Immature natural killer cell (primary cell): Measurements from ENCODE around the gene ANO10. TPM values are rescaled to one million over a fixed set of nuclear protein-coding genes. Genes with fewer than 3 reads are reported as not detected.
"Not testable (repeated sequence)": the region's sequence is repeated elsewhere in the genome, so short reads cannot be mapped to it uniquely, and the experiment has no call there.

Experiments
- DNase-seq, 3 donors: peaks; one replicate each; pipeline ENCODE4 v3.0.0; 2022; ENCODE audit warnings: mixed read lengths in 1 of 3
- H3K27ac Mint-ChIP-seq, 6 donors: one replicate each; pipeline ENCODE4 v1.8.0; 2020; ENCODE audit warnings: mixed read lengths in 6 of 6, mild to moderate bottlenecking in 5 of 6, inconsistent platforms in 4 of 6, moderate library complexity in 3 of 6
- H3K27me3 Mint-ChIP-seq, 3 donors: one replicate each; pipeline ENCODE4 v1.8.0; 2020 to 2021; ENCODE audit warnings: low read depth in 3 of 3, mild to moderate bottlenecking in 3 of 3, mixed read lengths in 3 of 3, moderate library complexity in 3 of 3, inconsistent platforms in 1 of 3
- H3K36me3 Mint-ChIP-seq, 3 donors: one replicate each; pipeline ENCODE4 v1.8.0; 2020; ENCODE audit warnings: mixed read lengths in 3 of 3, inconsistent platforms in 2 of 3, mild to moderate bottlenecking in 2 of 3
- H3K4me1 Mint-ChIP-seq, 2 donors: one replicate each; pipeline ENCODE4 v1.8.0; 2020; ENCODE audit warnings: inconsistent platforms in 2 of 2, mild to moderate bottlenecking in 2 of 2, mixed read lengths in 2 of 2, moderate library complexity in 1 of 2
- H3K4me3 Mint-ChIP-seq, 5 donors: one replicate each; pipeline ENCODE4 v1.8.0; 2020; ENCODE audit warnings: mild to moderate bottlenecking in 5 of 5, mixed read lengths in 5 of 5, inconsistent platforms in 3 of 5, moderate library complexity in 3 of 5
- H3K9me3 Mint-ChIP-seq, 6 donors: one replicate each; pipeline ENCODE4 v1.8.0; 2020; ENCODE audit warnings: mild to moderate bottlenecking in 6 of 6, mixed read lengths in 6 of 6, inconsistent platforms in 4 of 6, moderate library complexity in 3 of 6
- polyA plus RNA-seq, 3 donors: library from polyadenylated mRNA; unstranded; fragments of 300-500 nt; fragmentation: Illumina TruSeq; gene quantifications; one replicate each; pipeline ENCODE4 v1.2.3, GENCODE V29; 2021

Gene ANO10
- polyA plus RNA-seq, 3 donors from 2014 or later: 8.7 to 9.9 (median 8.8) TPM

DNA sequence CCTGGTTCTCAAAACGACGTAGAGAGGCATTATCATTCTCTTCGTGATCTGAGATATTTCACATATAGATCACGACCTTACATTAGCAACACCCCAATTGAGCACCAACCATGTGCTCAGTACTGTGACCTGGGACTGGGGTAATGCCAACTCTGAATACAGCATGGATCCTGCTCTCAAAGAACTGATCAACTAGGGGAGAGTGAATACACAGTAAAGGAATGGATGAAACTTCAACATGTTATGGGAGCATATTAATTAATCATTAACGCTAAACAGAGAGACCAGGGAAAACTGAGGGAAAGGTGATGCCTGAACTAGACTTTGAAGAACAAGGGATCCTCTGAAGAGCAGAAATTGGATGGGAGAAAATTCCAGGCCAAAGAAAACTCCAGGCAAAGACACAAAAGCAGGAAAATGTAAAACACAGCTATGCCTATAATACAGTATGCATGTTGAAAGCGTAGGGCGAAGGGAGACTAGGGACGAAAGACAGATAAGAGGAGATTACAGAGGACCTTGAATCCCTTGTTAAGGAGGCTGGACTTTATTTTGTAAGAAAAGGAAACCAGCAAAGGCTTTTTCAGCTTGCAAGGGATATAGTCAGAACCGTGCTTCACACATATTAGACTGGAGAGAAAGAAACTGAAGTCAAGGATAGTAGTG is 105.7 kb downstream of the ANO10 start:
- no peak for DNase-seq
- H3K27ac Mint-ChIP-seq: no peak overlapping the region
- H3K36me3 Mint-ChIP-seq: peaks cover 22 to 32% (median 23%) of the 10 kb centered on the region in 3 donors
- peaks cover 17 to 29% (median 22%) of the 10 kb centered on the region in 6 donors for H3K9me3 Mint-ChIP-seq
- H3K4me1 Mint-ChIP-seq: no peaks in the 10 kb centered on the region
- no peak overlapping the region for H3K4me3 Mint-ChIP-seq
- peaks cover 0 to 3% (median 0%) of the 10 kb centered on the region in 3 donors for H3K27me3 Mint-ChIP-seq

DNA sequence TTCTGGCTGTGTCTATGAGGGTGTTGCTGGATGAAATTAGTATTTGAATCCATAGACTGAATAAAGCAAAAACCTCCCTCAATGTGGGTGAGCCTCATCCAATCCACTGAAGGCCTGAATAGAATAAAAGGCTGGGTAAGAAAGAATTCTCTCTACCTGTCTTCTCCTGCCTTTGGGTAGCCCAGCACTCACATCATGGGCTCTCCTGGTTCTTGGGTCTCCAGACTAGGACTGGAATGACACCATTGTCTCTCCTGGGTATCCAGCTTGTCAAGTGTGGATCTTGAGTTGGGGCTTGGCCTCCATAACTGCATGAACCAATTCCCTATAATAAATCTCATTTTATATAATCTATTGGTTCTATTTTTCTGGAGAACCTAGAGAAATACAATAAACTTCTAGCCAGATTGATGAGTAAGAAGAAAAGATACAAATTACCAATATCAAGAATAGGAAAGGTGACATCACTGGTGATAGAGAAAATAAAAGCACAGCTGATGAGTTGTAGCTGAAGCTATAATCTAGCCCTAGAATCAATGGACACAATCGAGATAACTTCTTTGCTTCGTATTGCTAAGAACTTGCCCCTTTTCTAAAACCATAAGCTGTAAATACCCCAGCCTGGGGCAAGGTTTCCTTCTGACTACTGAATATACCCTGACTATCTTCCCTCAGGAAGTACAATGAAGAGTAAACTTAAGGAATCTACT is 106.4 kb downstream of the ANO10 start:
- Mint-ChIP-seq H3K27ac (no peak overlapping the region), H3K36me3 (peaks cover 22 to 32% (median 23%) of the 10 kb centered on the region in 3 donors), H3K4me1 (no peaks in the 10 kb centered on the region), H3K4me3 (no peak overlapping the region), H3K9me3 (peaks cover 17 to 29% (median 22%) of the 10 kb centered on the region in 6 donors), H3K27me3 (peaks cover 0 to 3% (median 0%) of the 10 kb centered on the region in 3 donors)
- no peak for DNase-seq

DNA sequence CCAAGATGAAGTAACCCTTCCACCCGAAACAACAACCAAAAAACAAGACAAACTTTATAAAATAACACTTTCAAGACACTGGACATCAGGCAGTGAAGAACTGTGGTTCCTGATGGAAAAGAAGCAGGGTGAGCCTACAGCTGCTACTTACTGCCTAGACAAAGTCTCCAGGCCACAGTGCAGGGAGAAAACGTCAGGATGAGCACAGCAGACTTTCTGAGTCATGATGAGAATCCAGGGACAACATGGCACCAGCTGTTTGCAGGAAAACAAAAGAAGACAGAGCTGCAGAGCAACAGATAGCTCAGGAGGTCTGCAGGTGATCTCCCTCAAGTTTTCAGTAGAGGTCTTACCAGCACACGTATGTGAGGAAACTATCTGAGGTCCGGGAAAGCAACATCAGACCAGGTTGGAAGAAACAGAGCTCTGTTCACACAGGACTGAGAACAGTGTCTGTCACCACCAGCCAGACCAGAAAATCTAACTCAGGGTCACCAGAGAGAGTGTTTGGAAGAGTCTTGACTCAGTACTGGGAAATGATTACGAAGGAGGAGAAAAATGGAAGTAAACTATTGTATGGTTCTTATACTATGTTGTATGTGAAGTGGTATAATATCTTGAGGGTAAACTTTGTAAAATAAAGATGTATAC is 108.9 kb downstream of the ANO10 start:
- Mint-ChIP-seq H3K4me1 (no peaks in the 10 kb centered on the region), H3K9me3 (peaks cover under 1 to 5% (median 2%) of the 10 kb centered on the region in 6 donors), H3K4me3 (no peak overlapping the region), H3K27ac (no peak overlapping the region), H3K27me3 (peaks cover 0 to 2% (median 0%) of the 10 kb centered on the region in 3 donors), H3K36me3 (peaks cover 5 to 10% (median 9%) of the 10 kb centered on the region in 3 donors)
- no peak for DNase-seq

DNA sequence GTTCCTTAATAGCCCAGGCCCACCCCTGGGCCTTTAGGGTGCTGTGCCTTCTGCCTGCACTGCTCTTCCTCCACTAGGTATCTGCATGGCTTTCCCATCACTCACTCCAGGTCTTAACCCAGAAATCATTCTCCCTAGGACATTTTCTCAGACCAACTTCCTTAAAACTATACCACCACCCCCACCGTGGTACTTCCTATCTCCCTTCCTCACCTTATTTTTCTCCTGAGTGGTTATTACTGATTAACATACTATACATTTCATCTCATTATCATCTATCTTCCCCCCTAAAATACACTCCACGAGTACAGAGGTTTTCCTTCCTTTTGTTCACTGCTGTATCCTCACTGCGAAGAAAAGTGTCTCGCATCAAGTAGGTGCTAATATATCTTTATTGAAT is 115.2 kb downstream of the ANO10 start:
- H3K4me3 Mint-ChIP-seq: no peak overlapping the region
- H3K9me3 Mint-ChIP-seq: no peaks in the 10 kb centered on the region
- no peak for DNase-seq
- H3K4me1 Mint-ChIP-seq: peaks cover 17 to 18% of the 10 kb centered on the region in 2 donors
- H3K27ac Mint-ChIP-seq: peak overlapping the region in 3 of 6 donors; percentile 1 to 14 (median 7)
- peaks cover 0 to 2% (median 0%) of the 10 kb centered on the region in 3 donors for H3K27me3 Mint-ChIP-seq
- H3K36me3 Mint-ChIP-seq: no peaks in the 10 kb centered on the region

DNA sequence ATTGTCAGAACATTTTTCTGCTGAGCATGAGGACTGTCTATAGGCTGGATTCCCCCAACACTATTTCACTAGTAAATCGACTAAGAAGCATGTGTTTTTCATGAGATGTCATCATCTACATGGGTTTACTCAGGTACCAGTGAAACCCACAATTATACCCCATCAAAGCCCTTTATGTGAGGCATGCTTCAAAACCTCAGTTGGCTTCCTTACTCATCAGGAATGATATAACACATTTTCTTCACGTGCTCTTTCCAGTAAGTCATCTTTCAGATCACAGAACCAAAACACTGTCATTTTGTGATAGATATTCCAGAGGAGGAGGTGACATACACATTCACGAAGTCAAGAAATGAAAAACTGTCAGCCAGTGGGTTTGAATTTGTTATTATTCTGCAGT is 116.5 kb downstream of the ANO10 start:
- H3K27me3 Mint-ChIP-seq: peaks cover 0 to 2% (median 0%) of the 10 kb centered on the region in 3 donors
- H3K9me3 Mint-ChIP-seq: no peaks in the 10 kb centered on the region
- H3K4me1 Mint-ChIP-seq: peaks cover 30 to 31% of the 10 kb centered on the region in 2 donors
- no peak overlapping the region for H3K27ac Mint-ChIP-seq
- H3K4me3 Mint-ChIP-seq: no peak overlapping the region
- no peaks in the 10 kb centered on the region for H3K36me3 Mint-ChIP-seq
- DNase-seq: no peak

DNA sequence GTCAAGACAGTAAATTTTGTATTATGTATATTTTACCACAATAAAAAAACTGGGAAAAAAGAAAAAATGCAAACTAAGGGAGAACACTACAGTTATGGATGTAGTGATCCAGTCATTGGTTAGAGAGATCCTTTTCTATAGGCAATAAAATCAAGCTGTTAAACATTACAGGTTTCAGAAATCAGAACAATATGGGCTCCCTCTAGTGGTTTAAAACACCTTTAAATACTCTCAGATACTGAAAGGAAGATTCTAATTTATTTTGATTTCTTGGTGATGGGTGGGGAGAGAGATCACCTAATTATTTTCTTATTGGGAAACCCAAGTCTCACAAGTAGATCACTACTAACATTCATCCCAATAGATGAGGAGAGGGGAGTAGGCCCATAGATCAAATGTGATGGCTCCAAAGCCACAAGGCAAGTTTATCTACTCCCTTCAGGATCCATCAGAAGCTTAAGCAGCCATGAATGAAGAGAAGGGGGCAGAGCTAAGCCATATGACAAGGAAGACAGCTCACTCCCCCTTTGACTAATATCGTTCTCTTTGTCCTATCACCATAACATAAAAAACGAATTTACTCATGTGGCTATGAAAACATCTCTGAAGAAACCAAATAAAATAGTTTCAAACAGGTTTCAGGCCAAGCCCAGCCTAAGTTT is 118.6 kb downstream of the ANO10 start:
- no peaks in the 10 kb centered on the region for H3K36me3 Mint-ChIP-seq
- peaks cover 46 to 47% of the 10 kb centered on the region in 2 donors for H3K4me1 Mint-ChIP-seq
- DNase-seq: peak; percentile 44 to 62 (median 56)

DNA sequence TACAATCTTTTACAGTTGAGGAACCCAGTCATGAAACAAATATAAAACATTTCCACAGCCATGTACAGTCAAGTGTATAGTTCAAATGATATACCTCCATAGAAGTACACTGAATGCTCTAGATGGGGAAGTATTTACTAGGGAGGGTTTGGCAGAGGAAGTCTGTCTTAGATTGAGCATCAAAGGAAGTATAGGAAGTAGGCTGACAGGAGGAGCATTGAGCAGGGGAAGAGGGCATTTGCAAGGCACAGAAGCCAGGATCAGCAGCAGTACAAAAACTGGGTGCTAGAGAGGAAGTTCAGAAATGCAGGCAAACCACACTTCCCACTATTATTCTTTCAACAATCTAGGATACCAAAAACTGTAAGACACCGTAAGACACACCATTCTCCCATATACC is 122.6 kb downstream of the ANO10 start:
- Mint-ChIP-seq H3K9me3 (no peaks in the 10 kb centered on the region), H3K36me3 (peaks cover 0 to 4% (median 0%) of the 10 kb centered on the region in 3 donors), H3K4me3 (peak overlapping the region in 2 of 5 donors; percentile 10 to 36), H3K27ac (peak overlapping the region; percentile 17 to 87 (median 64)), H3K4me1 (peaks cover 46 to 49% of the 10 kb centered on the region in 2 donors), H3K27me3 (no peaks in the 10 kb centered on the region)
- DNase-seq: no peak

More for the DNA sequence above, 118.6 kb downstream of the ANO10 start:
- Mint-ChIP-seq H3K4me3 (no peak overlapping the region), H3K27me3 (no peaks in the 10 kb centered on the region), H3K27ac (peak overlapping the region; percentile 39 to 93 (median 84)), H3K9me3 (no peaks in the 10 kb centered on the region)

DNA sequence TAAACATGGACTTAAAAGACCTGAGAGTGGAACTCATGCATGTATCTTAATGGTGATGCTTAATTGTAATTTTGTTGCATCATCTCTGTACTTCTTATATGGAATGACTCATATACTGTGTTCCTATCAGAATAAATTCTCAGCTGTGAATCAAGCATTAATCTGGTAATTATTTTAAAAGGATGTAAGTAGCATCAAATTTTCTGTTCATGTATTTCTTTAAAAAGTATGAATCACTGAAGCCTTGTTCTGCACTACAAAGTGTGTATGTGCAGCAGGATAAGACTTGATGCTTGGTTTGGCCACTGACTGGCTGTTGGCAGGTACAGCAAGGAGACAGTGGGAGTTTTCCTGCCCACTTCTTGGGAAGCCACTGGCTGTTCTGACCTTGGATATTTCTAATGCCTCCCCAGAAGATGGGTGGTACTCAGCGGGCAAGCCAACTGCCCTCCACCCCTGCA is 123.9 kb downstream of the ANO10 start:
- no peaks in the 10 kb centered on the region for H3K9me3 Mint-ChIP-seq
- DNase-seq: no peak
- H3K36me3 Mint-ChIP-seq: peaks cover 0 to 4% (median 0%) of the 10 kb centered on the region in 3 donors
- peak overlapping the region in 3 of 6 donors; percentile 27 to 73 (median 49) for H3K27ac Mint-ChIP-seq
- H3K4me1 Mint-ChIP-seq: peaks cover 41 to 45% of the 10 kb centered on the region in 2 donors
- H3K4me3 Mint-ChIP-seq: no peak overlapping the region
- peaks cover 0 to 2% (median 0%) of the 10 kb centered on the region in 3 donors for H3K27me3 Mint-ChIP-seq

DNA sequence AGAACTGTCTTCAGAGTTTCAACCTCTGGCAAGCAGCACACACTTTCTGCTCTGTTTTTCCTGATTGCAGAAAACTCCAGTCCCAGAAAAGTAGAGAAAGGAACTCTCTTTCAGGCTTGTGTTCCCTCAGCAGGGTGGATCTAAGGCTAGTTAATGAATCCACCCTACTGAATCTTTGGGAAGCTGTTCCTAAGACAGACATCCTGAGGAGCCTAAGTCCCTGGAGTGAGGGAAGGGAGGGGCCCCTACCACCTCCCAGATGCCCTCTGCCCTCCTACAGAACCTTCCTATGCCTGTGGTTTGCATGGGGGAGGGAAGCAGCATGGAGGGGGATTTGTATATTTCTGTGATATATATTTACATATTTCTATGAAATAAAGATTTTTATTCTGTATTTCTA is 124.4 kb downstream of the ANO10 start:
- Mint-ChIP-seq H3K27me3 (peaks cover 0 to 2% (median under 1%) of the 10 kb centered on the region in 3 donors), H3K4me3 (no peak overlapping the region), H3K4me1 (peaks cover 36 to 40% of the 10 kb centered on the region in 2 donors), H3K9me3 (no peaks in the 10 kb centered on the region), H3K27ac (peak overlapping the region in 3 of 6 donors; percentile 31 to 84 (median 67)), H3K36me3 (peaks cover 0 to 4% (median 0%) of the 10 kb centered on the region in 3 donors)
- DNase-seq: no peak

DNA sequence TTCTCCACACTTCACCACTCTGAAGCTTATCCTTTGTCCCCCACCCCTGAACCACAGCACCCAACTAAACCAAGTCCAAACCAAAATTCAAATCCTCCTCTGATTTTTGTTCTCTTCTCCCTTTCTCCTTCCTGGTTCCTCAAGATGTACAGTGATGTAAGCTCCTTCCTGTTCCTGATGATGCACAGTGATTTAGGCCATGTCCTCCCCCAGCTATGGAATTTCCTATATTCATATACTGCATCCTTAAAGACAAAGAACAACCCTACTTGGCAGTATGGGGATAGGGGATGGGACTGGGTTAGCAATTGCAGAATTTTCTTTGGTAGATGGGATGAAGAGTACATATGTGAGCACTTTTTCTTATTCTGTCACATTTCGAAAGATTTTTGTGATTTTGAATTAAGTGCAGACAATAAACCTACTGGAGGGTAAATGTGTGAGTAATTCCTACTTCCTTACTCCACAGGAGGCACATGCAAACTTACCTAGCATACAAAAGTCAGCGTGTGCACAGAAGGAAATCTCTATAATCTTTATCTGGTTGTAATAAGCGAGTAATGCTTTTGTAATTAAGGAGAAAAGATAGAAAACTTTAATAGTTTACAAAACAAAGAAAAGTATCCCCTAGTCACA is 125.0 kb downstream of the ANO10 start:
- H3K4me3 Mint-ChIP-seq: no peak overlapping the region
- DNase-seq: no peak
- H3K27ac Mint-ChIP-seq: peak overlapping the region in 4 of 6 donors; percentile 19 to 84 (median 50)
- peaks cover 0 to 10% (median under 1%) of the 10 kb centered on the region in 3 donors for H3K36me3 Mint-ChIP-seq
- H3K27me3 Mint-ChIP-seq: peaks cover 0 to 2% (median 2%) of the 10 kb centered on the region in 3 donors
- peaks cover 34 to 35% of the 10 kb centered on the region in 2 donors for H3K4me1 Mint-ChIP-seq
- peaks cover 0 to 3% (median 0%) of the 10 kb centered on the region in 6 donors for H3K9me3 Mint-ChIP-seq

DNA sequence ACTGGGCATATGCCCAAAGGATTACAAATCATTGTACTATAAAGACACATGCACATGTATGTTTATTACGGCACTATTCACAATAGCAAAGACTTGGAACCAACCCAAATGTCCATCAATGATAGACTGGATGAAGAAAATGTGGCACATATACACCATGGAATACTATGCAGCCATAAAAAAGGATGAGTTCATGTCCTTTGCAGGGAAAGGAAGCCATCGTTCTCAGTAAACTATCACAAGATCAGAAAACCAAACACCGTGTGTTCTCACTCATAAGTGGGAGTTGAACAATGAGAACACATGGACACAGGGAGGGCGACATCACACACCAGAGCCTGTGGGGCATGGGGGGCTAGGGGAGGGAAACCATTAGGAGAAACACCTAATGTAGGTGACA is 128.9 kb downstream of the ANO10 start:
- DNase-seq, H3K27me3 Mint-ChIP-seq, H3K27ac Mint-ChIP-seq, H3K9me3 Mint-ChIP-seq, H3K4me3 Mint-ChIP-seq, H3K4me1 Mint-ChIP-seq: not testable (repeated sequence)
- H3K36me3 Mint-ChIP-seq: peaks cover 0 to 15% (median 3%) of the 10 kb centered on the region in 3 donors

DNA sequence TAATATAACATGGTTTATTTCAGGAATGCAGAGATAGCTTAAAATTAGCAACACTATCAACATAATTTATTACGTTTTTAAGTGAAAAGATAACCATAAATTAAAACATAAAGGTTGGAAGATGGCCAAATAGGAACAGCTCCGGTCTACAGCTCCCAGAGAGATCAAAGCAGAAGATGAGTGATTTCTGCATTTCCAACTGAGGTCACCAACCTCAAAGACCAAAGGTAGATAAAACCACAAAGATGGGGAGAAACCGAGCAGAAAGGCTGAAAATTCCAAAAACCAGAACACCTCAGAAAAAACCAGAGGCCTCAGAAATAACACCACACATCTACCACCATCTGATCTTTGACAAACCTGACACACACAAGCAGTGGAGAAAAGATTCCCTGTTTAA is 130.0 kb downstream of the ANO10 start:
- DNase-seq: not testable (repeated sequence)

More for the DNA sequence above, 130.0 kb downstream of the ANO10 start:
- H3K4me1 Mint-ChIP-seq, H3K4me3 Mint-ChIP-seq, H3K9me3 Mint-ChIP-seq, H3K27me3 Mint-ChIP-seq: not testable (repeated sequence)
- peak overlapping the region in 3 of 6 donors; percentile 12 to 82 (median 48) for H3K27ac Mint-ChIP-seq
- peaks cover 0 to 14% (median 3%) of the 10 kb centered on the region in 3 donors for H3K36me3 Mint-ChIP-seq
